Endothelial cell (in vitro differentiated cells): ENCODE data around the gene CEP162. TPM values are rescaled to one million over a fixed set of nuclear protein-coding genes. Genes with fewer than 3 reads are reported as not detected.
"Not testable (repeated sequence)": the region's sequence is repeated elsewhere in the genome, so short reads cannot be mapped to it uniquely, and the experiment has no call there.

Experiments
- DNase-seq: peaks from one replicate; pipeline ENCODE4 v3.0.0; 2021; ENCODE audit warnings: low spot score
- H3K27ac Mint-ChIP-seq: one replicate; pipeline ENCODE4 v1.8.0; 2021; ENCODE audit warnings: mixed read lengths, inconsistent platforms; ENCODE audit not compliant: unreplicated experiment
- H3K27me3 Mint-ChIP-seq: one replicate; pipeline ENCODE4 v1.8.0; 2021; ENCODE audit warnings: mild to moderate bottlenecking, moderate library complexity, mixed read lengths, inconsistent platforms; ENCODE audit not compliant: unreplicated experiment
- H3K36me3 Mint-ChIP-seq: one replicate; pipeline ENCODE4 v1.8.0; 2021; ENCODE audit warnings: mild to moderate bottlenecking, low read depth, mixed read lengths, inconsistent platforms; ENCODE audit not compliant: unreplicated experiment
- H3K4me1 Mint-ChIP-seq: one replicate; pipeline ENCODE4 v1.8.0; 2021; ENCODE audit warnings: mild to moderate bottlenecking, mixed read lengths, inconsistent platforms; ENCODE audit not compliant: unreplicated experiment
- H3K4me3 Mint-ChIP-seq: one replicate; pipeline ENCODE4 v1.8.0; 2021; ENCODE audit warnings: mild to moderate bottlenecking, mixed read lengths, inconsistent platforms; ENCODE audit not compliant: unreplicated experiment
- H3K9me3 Mint-ChIP-seq: one replicate; pipeline ENCODE4 v1.8.0; 2021; ENCODE audit warnings: mixed read lengths, inconsistent platforms; ENCODE audit not compliant: unreplicated experiment
- total RNA-seq: library from RNA; stranded (reverse); fragmentation: NEBNext Ultra II Directional; extraction: Animal tissue kit (Norgen Biotek cat#: 25700); gene quantifications from one replicate; pipeline ENCODE4 v1.2.1, GENCODE V29; 2021; ENCODE audit not compliant: unreplicated experiment
- TF ChIP-seq, protein P1 (sequence below): fragments of 200-600 bp; sonication (generic); IDR thresholded peaks from one replicate; pipeline ENCODE4 v1.5.0; 2021; ENCODE audit warnings: antibody characterized with exemption; ENCODE audit not compliant: unreplicated experiment

The CEP162 gene
- total RNA-seq, 1 donor from 2014 or later: 14.3 TPM

DNA sequence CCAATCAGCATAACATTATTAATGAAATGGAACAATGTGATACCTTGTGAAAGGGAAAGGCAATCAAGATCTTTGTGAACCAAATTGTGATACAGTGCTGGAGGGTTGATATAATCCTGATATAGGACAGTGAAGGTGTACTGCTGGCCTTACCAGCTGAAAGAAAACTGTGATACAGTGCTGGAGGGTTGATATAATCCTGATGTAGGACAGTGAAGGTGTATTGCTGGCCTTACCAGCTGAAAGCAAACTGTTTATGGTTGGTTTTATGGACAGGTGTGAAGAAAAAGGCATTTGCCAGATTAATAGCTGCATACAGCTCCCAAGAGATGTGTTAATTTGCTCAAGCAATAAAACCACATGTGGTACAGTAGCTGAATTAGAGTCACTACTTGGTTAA is 119.9 kb downstream of the CEP162 start:
- peaks cover 2% of the 10 kb centered on the region for H3K27me3 Mint-ChIP-seq
- H3K4me1 Mint-ChIP-seq: no peaks in the 10 kb centered on the region
- no peak for DNase-seq
- H3K27ac Mint-ChIP-seq: no peak overlapping the region
- no peak overlapping the region for H3K4me3 Mint-ChIP-seq
- no peaks in the 10 kb centered on the region for H3K9me3 Mint-ChIP-seq
- H3K36me3 Mint-ChIP-seq: no peaks in the 10 kb centered on the region
- TF ChIP-seq, protein P1, sequence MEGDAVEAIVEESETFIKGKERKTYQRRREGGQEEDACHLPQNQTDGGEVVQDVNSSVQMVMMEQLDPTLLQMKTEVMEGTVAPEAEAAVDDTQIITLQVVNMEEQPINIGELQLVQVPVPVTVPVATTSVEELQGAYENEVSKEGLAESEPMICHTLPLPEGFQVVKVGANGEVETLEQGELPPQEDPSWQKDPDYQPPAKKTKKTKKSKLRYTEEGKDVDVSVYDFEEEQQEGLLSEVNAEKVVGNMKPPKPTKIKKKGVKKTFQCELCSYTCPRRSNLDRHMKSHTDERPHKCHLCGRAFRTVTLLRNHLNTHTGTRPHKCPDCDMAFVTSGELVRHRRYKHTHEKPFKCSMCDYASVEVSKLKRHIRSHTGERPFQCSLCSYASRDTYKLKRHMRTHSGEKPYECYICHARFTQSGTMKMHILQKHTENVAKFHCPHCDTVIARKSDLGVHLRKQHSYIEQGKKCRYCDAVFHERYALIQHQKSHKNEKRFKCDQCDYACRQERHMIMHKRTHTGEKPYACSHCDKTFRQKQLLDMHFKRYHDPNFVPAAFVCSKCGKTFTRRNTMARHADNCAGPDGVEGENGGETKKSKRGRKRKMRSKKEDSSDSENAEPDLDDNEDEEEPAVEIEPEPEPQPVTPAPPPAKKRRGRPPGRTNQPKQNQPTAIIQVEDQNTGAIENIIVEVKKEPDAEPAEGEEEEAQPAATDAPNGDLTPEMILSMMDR: no peak

DNA sequence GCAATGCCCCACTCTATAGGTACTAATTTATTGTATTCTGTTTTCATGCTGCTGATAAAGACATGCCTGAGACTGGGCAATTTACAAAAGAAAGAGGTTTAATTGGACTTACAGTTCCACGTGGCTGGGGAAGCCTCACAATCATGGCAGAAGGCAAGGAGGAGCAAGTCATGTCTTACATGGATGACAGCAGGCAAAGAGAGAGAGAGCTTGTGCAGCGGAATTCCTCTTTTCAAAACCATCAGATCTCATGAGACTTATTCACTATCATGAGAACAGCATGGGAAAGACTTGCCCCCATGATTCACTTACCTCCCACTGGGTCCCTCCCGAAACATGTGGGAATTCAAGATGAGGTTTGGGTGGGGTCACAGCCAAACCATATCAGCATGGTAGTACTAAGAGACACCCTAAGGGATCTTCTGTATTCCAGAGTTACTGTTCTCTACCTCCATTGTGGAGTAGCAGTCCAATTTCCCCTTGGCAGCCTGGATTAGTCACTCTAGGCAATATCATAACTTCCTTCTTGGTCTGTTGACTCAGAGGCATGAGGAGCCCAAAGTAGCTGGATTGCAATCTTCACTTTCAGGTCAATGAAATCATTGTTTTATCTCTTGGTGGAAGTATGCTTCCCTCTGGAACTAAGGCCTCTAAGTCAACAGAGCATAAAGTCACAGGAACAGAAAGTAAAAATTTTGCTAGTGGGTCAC is 122.1 kb downstream of the CEP162 start:
- not testable (repeated sequence) for H3K36me3 Mint-ChIP-seq, H3K4me1 Mint-ChIP-seq, H3K27me3 Mint-ChIP-seq, H3K9me3 Mint-ChIP-seq, DNase-seq, H3K4me3 Mint-ChIP-seq, H3K27ac Mint-ChIP-seq

DNA sequence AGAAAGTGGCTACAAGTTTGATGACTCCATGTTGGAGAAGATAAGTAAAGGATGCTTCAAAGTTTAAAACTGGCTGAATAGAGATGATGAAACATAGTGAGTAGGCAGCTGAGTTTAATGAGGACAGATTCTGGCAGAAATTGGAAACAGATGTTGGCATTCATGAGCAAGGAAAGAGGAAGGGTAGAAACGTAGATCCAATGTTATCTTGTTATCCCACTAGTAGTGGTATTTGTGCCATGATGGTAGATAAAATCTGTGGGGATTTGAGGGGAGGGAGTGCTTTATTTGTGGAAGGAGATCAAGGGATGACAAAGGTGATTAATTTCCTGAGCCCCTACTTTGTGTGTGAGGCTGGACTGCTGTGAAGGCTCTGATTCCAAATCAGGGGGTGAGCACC is 124.4 kb downstream of the CEP162 start:
- Mint-ChIP-seq H3K36me3 (no peaks in the 10 kb centered on the region), H3K4me3 (no peak overlapping the region), H3K27ac (no peak overlapping the region), H3K27me3 (peaks cover 1% of the 10 kb centered on the region), H3K4me1 (no peaks in the 10 kb centered on the region), H3K9me3 (no peaks in the 10 kb centered on the region)
- TF ChIP-seq, protein P1: no peak
- no peak for DNase-seq

DNA sequence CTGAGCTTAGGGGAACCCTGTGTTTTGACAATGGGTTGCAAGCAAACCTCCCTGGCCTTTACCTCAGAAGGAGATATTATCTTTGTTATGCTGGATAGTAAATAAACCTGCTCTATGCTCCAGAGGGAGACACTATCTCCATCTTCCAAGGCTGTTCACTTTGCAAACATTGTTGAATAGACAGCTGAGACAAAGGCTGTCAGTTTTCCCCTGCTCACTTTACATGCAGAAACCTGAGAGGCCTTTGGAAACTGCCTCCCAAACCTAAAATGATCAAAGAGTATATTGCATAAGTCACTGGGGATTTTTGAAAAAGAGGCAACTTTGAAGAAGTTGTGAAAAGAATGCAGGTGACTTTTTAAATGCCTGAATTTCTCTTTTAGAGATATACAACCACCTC is 132.3 kb downstream of the CEP162 start:
- Mint-ChIP-seq H3K4me3 (no peak overlapping the region), H3K36me3 (peaks cover 4% of the 10 kb centered on the region), H3K27ac (no peak overlapping the region), H3K4me1 (no peaks in the 10 kb centered on the region), H3K9me3 (no peaks in the 10 kb centered on the region), H3K27me3 (peaks cover 1% of the 10 kb centered on the region)
- TF ChIP-seq, protein P1: no peak
- DNase-seq: no peak

DNA sequence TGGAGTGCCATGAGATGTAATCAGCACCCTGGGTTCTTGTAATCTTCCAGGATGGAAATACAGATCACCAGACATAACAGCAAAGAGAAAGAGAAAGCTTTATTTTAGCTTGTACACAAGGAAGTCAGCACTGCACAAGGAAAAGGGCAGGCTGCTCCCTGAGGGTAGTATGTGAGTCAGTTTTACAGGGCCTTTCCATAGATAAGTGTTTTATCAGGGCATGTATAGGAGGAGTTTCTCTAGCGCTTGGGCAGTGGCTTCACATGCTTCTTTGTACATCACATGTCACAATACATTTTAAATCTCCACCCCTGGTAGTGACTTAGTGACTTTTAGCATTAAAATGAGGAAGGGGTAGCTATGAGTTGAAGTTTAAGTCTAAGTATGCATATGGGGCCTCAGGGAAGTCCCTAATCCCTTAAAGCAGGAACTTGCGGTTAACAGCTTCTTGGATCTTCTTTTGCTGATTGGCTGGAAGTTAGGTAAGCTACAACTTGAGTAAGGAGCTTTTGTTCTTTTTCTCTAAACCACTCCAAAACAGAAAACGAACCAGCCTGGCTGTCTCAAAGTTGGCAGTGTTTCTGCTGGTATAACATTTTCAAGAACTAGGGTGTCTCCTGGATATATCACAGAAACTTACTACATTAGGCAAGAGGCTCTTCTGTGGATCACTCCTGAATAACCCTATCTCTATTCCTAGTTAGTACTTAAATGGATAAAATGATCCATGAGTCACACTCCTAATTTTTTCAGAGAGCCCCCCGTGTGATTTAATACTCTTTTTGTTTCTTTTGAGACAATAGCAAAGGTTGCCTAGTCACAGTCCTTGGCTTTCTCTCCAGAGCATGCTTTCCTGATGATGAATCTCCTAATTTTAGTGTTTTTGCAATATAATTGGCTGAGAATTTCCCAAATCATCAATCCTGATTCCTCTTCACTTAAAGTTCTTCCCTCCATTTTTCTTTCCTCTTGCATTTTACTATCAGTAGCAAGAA is 133.7 kb downstream of the CEP162 start:
- peaks cover 4% of the 10 kb centered on the region for H3K36me3 Mint-ChIP-seq
- no peak for DNase-seq
- no peaks in the 10 kb centered on the region for H3K9me3 Mint-ChIP-seq
- H3K4me3 Mint-ChIP-seq: no peak overlapping the region
- H3K27me3 Mint-ChIP-seq: peaks cover 1% of the 10 kb centered on the region
- H3K27ac Mint-ChIP-seq: no peak overlapping the region
- H3K4me1 Mint-ChIP-seq: no peaks in the 10 kb centered on the region
- TF ChIP-seq, protein P1: no peak
